ENCODE measurements around the gene TREML4.

Gene TREML4

GRCh38 chr6:41228096-41228495 is at the start of gene TREML4:
Gene TREML4, plus strand, starts transcription at chr6:41228349. Its CDS starts 79 bp downstream, at chr6:41228428.
- no peak for TF ChIP-seq CTCF (IDR thresholded peaks at IDR 0.05; ENCODE audit: low read depth, low read length)
- no peak within 1 kb of the TSS for H3K4me3 ChIP-seq (ENCODE audit: low read depth, low read length)

GRCh38 chr6:41179163-41179562 is 49.0 kb upstream of the TREML4 start:
- TF ChIP-seq CTCF (IDR thresholded peaks at IDR 0.05; ENCODE audit: low read depth, low read length): no peak
- no peak overlapping the region for H3K4me3 ChIP-seq (ENCODE audit: low read depth, low read length)

- no peak for TF ChIP-seq CTCF (IDR thresholded peaks at IDR 0.05; ENCODE audit: low read depth, low read length)
- no peak overlapping the region for H3K4me3 ChIP-seq (ENCODE audit: low read depth, low read length)
Measured at GRCh38 chr6:41181566-41181965, 46.6 kb upstream of the TREML4 start.

GRCh38 chr6:41182069-41183034 is 45.8 kb upstream of the TREML4 start:
- TF ChIP-seq CTCF (IDR thresholded peaks at IDR 0.05; ENCODE audit: low read depth, low read length): peak; percentile 60
- H3K4me3 ChIP-seq (ENCODE audit: low read depth, low read length): no peak overlapping the region

- TF ChIP-seq CTCF (IDR thresholded peaks at IDR 0.05; ENCODE audit: low read depth, low read length): no peak
- H3K4me3 ChIP-seq (ENCODE audit: low read depth, low read length): no peak overlapping the region
Measured at GRCh38 chr6:41184761-41185160, 43.4 kb upstream of the TREML4 start.

- H3K4me3 ChIP-seq (ENCODE audit: low read depth, low read length): no peak overlapping the region
- TF ChIP-seq CTCF (IDR thresholded peaks at IDR 0.05; ENCODE audit: low read depth, low read length): no peak
Measured at GRCh38 chr6:41186031-41186562, 42.1 kb upstream of the TREML4 start.
